HFFc6 (cell line): ENCODE data around the gene RASAL2. TPM values are rescaled to one million over a fixed set of nuclear protein-coding genes. Genes with fewer than 3 reads are reported as not detected.
"Not testable (repeated sequence)": the region's sequence is repeated elsewhere in the genome, so short reads cannot be mapped to it uniquely, and the experiment has no call there.

Source experiments
- DNase-seq: peaks from one replicate; pipeline ENCODE4 v3.0.0-alpha.2; 2018
- H3K27ac Mint-ChIP-seq: 2 replicates; pipeline ENCODE4 v1.8.0; 2020; ENCODE audit warnings: mild to moderate bottlenecking, mixed read lengths
- H3K27me3 Mint-ChIP-seq: 2 replicates; pipeline ENCODE4 v1.8.0; 2021; ENCODE audit warnings: mild to moderate bottlenecking, moderate library complexity, mixed read lengths; ENCODE audit not compliant: insufficient read depth
- H3K36me3 Mint-ChIP-seq: 2 replicates; pipeline ENCODE4 v1.8.0; 2021; ENCODE audit warnings: low read depth, mixed read lengths
- H3K4me1 Mint-ChIP-seq: 2 replicates; pipeline ENCODE4 v1.8.0; 2020; ENCODE audit warnings: low read depth, mixed read lengths
- H3K4me3 Mint-ChIP-seq: 2 replicates; pipeline ENCODE4 v1.8.0; 2020; ENCODE audit warnings: mild to moderate bottlenecking, moderate library complexity, mixed read lengths
- H3K9me3 Mint-ChIP-seq: 2 replicates; pipeline ENCODE4 v1.8.0; 2020; ENCODE audit warnings: mild to moderate bottlenecking, mixed read lengths
- CTCF ChIP-seq: fragments of 200-600 bp; sonication (generic); IDR thresholded peaks from 2 replicates; pipeline ENCODE4 v1.5.0; 2021; ENCODE audit warnings: antibody characterized with exemption, mild to moderate bottlenecking
- total RNA-seq, 6 experiments: library from RNA; stranded (reverse); fragmentation: NEBNext Ultra II Directional; extraction: Animal tissue kit (Norgen Biotek cat#: 25700); gene quantifications; 2 replicates in 1 of 6; 3 replicates in 5 of 6; pipeline ENCODE4 v1.2.3, GENCODE V29; 2021

The RASAL2 gene
- total RNA-seq, 6 experiments from 2014 or later: 21.2 to 30.7 (median 24.4) TPM

- no peak for TF ChIP-seq CTCF
- H3K27ac Mint-ChIP-seq: peak overlapping the region; percentile 87
- H3K4me3 Mint-ChIP-seq: peak overlapping the region; percentile 78
- H3K4me1 Mint-ChIP-seq: peaks cover 67% of the 10 kb centered on the region
- peak; percentile 16 for DNase-seq
- H3K27me3 Mint-ChIP-seq: no peaks in the 10 kb centered on the region
- H3K9me3 Mint-ChIP-seq: peaks cover under 1% of the 10 kb centered on the region; the same call in 1 of the 2 replicates
- H3K36me3 Mint-ChIP-seq: peaks cover 19% of the 10 kb centered on the region
Observed at GRCh38 chr1:178241057-178241456, 147.2 kb downstream of the RASAL2 start.

GRCh38 chr1:178241837-178242236, 147.9 kb downstream of the RASAL2 start:
- peak; percentile 75 for TF ChIP-seq CTCF
- peaks cover 7% of the 10 kb centered on the region for H3K9me3 Mint-ChIP-seq
- peaks cover 26% of the 10 kb centered on the region for H3K36me3 Mint-ChIP-seq
- peak overlapping the region; percentile 87 for H3K27ac Mint-ChIP-seq
- DNase-seq: no peak
- H3K4me3 Mint-ChIP-seq: peak overlapping the region; percentile 78
- H3K27me3 Mint-ChIP-seq: no peaks in the 10 kb centered on the region
- H3K4me1 Mint-ChIP-seq: peaks cover 67% of the 10 kb centered on the region

- Mint-ChIP-seq H3K4me1 (peaks cover 55% of the 10 kb centered on the region), H3K9me3 (peaks cover 20% of the 10 kb centered on the region), H3K36me3 (peaks cover 39% of the 10 kb centered on the region), H3K27me3 (no peaks in the 10 kb centered on the region), H3K27ac (peak overlapping the region; percentile 87; the same call in 1 of the 2 replicates), H3K4me3 (no peak overlapping the region)
- TF ChIP-seq CTCF: no peak
- DNase-seq: no peak
Observed at GRCh38 chr1:178243119-178243518, 149.2 kb downstream of the RASAL2 start.

GRCh38 chr1:178243890-178244289, 150.0 kb downstream of the RASAL2 start:
- no peak overlapping the region for H3K4me3 Mint-ChIP-seq
- H3K9me3 Mint-ChIP-seq: peaks cover 27% of the 10 kb centered on the region
- H3K4me1 Mint-ChIP-seq: peaks cover 47% of the 10 kb centered on the region
- H3K36me3 Mint-ChIP-seq: peaks cover 47% of the 10 kb centered on the region
- no peaks in the 10 kb centered on the region; the same call in 1 of the 2 replicates for H3K27me3 Mint-ChIP-seq
- no peak overlapping the region for H3K27ac Mint-ChIP-seq
- DNase-seq: no peak
- TF ChIP-seq CTCF: no peak

- not testable (repeated sequence) for H3K27ac Mint-ChIP-seq, H3K4me3 Mint-ChIP-seq, H3K4me1 Mint-ChIP-seq, H3K27me3 Mint-ChIP-seq, DNase-seq
- Mint-ChIP-seq H3K9me3 (peaks cover 38% of the 10 kb centered on the region), H3K36me3 (peaks cover 60% of the 10 kb centered on the region)
Observed at GRCh38 chr1:178248284-178248683, 154.4 kb downstream of the RASAL2 start.

GRCh38 chr1:178253581-178253980, 159.7 kb downstream of the RASAL2 start:
- Mint-ChIP-seq H3K36me3 (peaks cover 33% of the 10 kb centered on the region), H3K4me1 (peaks cover 11% of the 10 kb centered on the region), H3K9me3 (peaks cover 14% of the 10 kb centered on the region)
- H3K4me3 Mint-ChIP-seq, DNase-seq, H3K27me3 Mint-ChIP-seq, H3K27ac Mint-ChIP-seq: not testable (repeated sequence)

GRCh38 chr1:178254433-178254832, 160.5 kb downstream of the RASAL2 start:
- Mint-ChIP-seq H3K4me3 (no peak overlapping the region), H3K4me1 (peaks cover 14% of the 10 kb centered on the region), H3K27me3 (peaks cover 4% of the 10 kb centered on the region; the same call in 1 of the 2 replicates), H3K27ac (0 out of 2 replicates have a peak overlapping the region, but pooled peaks have one; percentile 3), H3K36me3 (peaks cover 30% of the 10 kb centered on the region), H3K9me3 (peaks cover 6% of the 10 kb centered on the region)
- no peak for DNase-seq
- no peak for TF ChIP-seq CTCF
